Parathyroid adenoma (tissue), 2 donors: Measurements from ENCODE around the gene PTTG1.

Source experiments
- H2AFZ ChIP-seq: fragments of 300-600 bp; sonication (generic); one replicate; pipeline ENCODE4 v1.7.0; 2017; ENCODE audit warnings: antibody characterized with exemption, mild to moderate bottlenecking
- H3K27ac ChIP-seq: fragments of 300-600 bp; sonication (generic); one replicate; pipeline ENCODE4 v1.7.0; 2017
- H3K27me3 ChIP-seq: fragments of 300-600 bp; sonication (generic); one replicate; pipeline ENCODE4 v1.7.0; 2017; ENCODE audit warnings: low read length; ENCODE audit not compliant: control insufficient read depth, insufficient read depth
- H3K36me3 ChIP-seq: fragments of 300-600 bp; sonication (generic); one replicate; pipeline ENCODE4 v1.7.0; 2017; ENCODE audit warnings: low read length; ENCODE audit not compliant: control insufficient read depth, insufficient read depth
- H3K4me1 ChIP-seq: fragments of 300-600 bp; sonication (generic); one replicate; pipeline ENCODE4 v1.7.0; 2017; ENCODE audit warnings: control low read depth
- H3K4me2 ChIP-seq: fragments of 300-600 bp; sonication (generic); one replicate; pipeline ENCODE4 v1.7.0; 2017; ENCODE audit warnings: low read length
- H3K4me3 ChIP-seq: fragments of 300-600 bp; sonication (generic); one replicate; pipeline ENCODE4 v1.7.0; 2017; ENCODE audit warnings: low read depth, low read length
- H3K79me2 ChIP-seq: fragments of 300-600 bp; sonication (generic); one replicate; pipeline ENCODE4 v1.7.0; 2017; ENCODE audit warnings: control low read depth
- H3K9ac ChIP-seq: fragments of 300-600 bp; sonication (generic); one replicate; pipeline ENCODE4 v1.7.0; 2017; ENCODE audit warnings: mild to moderate bottlenecking
- H3K9me3 ChIP-seq: fragments of 300-600 bp; sonication (generic); one replicate; pipeline ENCODE4 v1.7.0; 2017; ENCODE audit warnings: low read length; ENCODE audit not compliant: control insufficient read depth
- TF ChIP-seq, protein P1 (sequence below): fragments of 300-600 bp; sonication (generic); IDR thresholded peaks from one replicate; pipeline ENCODE4 v1.7.0; 2017; ENCODE audit warnings: antibody characterized with exemption, mild to moderate bottlenecking
- donor health status: primary hyperparathyroidism.

The PTTG1 gene

DNA sequence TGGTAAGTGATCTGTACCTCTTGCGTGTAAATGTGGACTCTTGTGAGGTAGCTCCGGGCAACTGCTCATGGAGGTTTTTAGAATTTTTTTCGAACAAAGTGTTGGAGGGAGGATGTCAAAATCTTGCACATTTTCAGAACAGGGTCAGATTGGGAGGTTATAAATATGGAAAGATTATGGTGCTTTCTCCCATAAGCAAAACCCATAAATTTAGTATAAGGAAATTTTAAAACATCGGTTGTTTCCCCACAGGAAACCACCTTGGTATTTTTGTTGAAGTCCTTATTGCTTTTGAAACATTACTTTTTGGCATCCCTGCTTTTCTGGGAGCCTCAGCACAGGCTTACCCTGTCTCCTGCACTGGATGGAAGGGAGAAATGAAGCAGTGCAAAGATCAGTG is 33.9 kb downstream of the PTTG1 start:
- H3K9me3 ChIP-seq = no peaks in the 10 kb centered on the region
- H3K27ac ChIP-seq = no peak overlapping the region
- peaks cover 5% of the 10 kb centered on the region for H3K4me1 ChIP-seq
- no peak overlapping the region for H2AFZ ChIP-seq
- H3K36me3 ChIP-seq = no peaks in the 10 kb centered on the region
- H3K4me3 ChIP-seq = no peak overlapping the region
- no peak overlapping the region for H3K4me2 ChIP-seq
- TF ChIP-seq, protein P1, sequence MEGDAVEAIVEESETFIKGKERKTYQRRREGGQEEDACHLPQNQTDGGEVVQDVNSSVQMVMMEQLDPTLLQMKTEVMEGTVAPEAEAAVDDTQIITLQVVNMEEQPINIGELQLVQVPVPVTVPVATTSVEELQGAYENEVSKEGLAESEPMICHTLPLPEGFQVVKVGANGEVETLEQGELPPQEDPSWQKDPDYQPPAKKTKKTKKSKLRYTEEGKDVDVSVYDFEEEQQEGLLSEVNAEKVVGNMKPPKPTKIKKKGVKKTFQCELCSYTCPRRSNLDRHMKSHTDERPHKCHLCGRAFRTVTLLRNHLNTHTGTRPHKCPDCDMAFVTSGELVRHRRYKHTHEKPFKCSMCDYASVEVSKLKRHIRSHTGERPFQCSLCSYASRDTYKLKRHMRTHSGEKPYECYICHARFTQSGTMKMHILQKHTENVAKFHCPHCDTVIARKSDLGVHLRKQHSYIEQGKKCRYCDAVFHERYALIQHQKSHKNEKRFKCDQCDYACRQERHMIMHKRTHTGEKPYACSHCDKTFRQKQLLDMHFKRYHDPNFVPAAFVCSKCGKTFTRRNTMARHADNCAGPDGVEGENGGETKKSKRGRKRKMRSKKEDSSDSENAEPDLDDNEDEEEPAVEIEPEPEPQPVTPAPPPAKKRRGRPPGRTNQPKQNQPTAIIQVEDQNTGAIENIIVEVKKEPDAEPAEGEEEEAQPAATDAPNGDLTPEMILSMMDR = no peak
- no peak overlapping the region for H3K9ac ChIP-seq
- no peaks in the 10 kb centered on the region for H3K79me2 ChIP-seq
- no peaks in the 10 kb centered on the region for H3K27me3 ChIP-seq

DNA sequence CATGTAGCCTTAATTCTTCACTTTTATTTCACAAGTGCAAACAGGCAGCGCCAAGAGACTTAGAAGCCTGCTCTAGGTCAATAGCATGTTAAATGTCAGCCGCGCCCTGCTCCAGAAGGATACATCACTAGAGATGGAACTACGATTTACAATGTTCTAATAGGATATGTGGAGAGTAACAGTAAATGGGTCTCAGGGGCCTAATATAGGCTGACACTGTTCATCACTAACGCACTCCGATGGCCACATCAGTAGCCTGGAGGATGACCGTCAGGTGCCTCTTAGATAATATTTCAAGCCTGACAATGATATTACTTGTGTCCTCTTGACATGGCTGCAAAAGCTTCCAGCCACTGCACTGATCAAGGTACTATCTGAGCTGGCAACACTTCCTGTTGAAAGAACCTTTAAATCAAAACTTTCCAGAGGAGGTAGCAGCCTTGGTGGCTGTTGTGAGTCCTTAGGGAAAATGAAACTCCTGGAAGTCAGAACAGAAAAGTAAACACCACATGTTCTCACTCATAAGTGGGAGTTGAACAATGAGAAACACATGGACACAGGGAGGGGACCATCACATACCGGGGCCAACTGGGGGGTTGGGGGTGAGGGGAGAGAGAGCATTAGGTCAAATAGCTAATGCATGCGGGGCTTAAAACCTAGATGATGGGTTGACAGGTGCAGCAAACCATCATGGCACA is 35.0 kb downstream of the PTTG1 start:
- no peak overlapping the region for H3K9ac ChIP-seq
- no peaks in the 10 kb centered on the region for H3K9me3 ChIP-seq
- peaks cover 5% of the 10 kb centered on the region for H3K4me1 ChIP-seq
- no peak overlapping the region for H3K4me3 ChIP-seq
- no peak overlapping the region for H2AFZ ChIP-seq
- no peaks in the 10 kb centered on the region for H3K79me2 ChIP-seq
- TF ChIP-seq, protein P1 = no peak
- H3K27me3 ChIP-seq = no peaks in the 10 kb centered on the region
- no peak overlapping the region for H3K4me2 ChIP-seq
- H3K27ac ChIP-seq = no peak overlapping the region
- no peaks in the 10 kb centered on the region for H3K36me3 ChIP-seq

DNA sequence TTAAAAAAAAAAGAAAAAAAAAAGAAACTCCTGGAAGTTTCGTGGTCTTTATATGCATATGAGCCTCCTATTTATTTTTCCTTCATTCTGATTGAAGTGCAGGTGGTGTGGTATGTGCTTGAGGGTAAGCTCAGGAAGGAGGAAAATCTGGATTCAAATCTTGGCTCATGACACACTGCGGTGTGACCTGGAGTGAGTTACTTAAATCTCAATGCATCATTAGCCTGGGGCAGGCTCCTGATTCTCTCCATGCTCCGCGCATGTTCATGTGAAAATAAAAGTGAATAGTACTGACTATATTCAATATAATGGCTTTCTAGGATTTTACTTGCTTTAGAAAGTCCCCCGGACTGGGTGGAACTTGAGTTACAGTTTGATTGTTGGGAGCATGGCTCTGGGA is 35.6 kb downstream of the PTTG1 start:
- Histone ChIP-seq H2AFZ (no peak overlapping the region), H3K4me3 (no peak overlapping the region), H3K27ac (no peak overlapping the region), H3K9me3 (no peaks in the 10 kb centered on the region), H3K9ac (no peak overlapping the region), H3K4me1 (peaks cover 5% of the 10 kb centered on the region), H3K79me2 (no peaks in the 10 kb centered on the region), H3K36me3 (no peaks in the 10 kb centered on the region), H3K27me3 (no peaks in the 10 kb centered on the region), H3K4me2 (no peak overlapping the region)
- TF ChIP-seq, protein P1 = no peak

DNA sequence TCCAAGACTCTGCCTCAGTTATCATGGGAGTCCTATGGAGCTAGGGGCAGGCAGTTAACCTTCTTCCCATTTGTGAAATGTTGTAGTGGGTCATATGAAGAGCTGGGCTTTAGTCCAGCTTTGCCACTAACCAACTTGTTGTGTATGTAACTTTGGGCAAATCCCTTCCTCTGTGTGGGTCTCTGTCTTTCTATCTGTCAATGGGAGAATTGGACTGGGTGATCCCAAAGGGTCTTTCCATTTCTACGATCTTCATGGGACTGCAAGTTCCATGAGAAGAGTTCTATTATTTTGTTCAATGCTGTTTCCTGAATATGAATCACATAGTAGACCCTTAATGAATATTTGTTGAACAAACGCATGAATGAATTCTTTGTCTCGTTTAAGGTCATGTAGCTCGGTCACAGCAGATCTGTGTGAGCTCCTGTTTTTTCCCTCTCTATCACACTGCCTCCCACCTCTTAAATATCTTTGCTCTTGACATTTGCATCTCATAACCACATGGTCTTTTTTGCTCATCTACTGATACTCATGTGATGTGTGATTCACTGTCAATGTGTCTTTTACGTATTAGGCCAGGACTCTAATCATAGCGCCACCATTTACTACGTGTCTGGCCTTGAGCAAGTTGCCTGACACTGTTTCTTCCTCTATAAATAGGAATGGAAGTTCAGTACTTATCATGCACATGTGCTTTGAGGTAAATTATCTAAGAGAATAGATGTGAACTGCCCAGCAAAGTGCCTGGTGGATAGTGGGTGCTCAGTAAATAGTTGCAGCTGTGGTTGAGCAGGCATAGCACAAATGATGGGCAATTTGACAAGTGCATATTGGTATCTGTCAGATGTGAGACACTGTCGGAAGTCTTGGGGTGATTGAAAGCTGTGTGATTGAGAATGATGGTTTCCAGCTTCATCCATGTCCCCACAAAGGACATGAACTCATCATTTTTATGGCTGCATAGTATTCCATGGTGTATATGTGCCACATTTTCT is 37.4 kb downstream of the PTTG1 start:
- Histone ChIP-seq H3K27ac (no peak overlapping the region), H3K9me3 (no peaks in the 10 kb centered on the region), H3K27me3 (no peaks in the 10 kb centered on the region), H3K4me1 (peaks cover 10% of the 10 kb centered on the region), H3K79me2 (no peaks in the 10 kb centered on the region), H3K4me3 (no peak overlapping the region), H2AFZ (no peak overlapping the region), H3K36me3 (no peaks in the 10 kb centered on the region), H3K4me2 (no peak overlapping the region), H3K9ac (no peak overlapping the region)
- TF ChIP-seq, protein P1 = no peak
